Measurements from ENCODE around the gene ZFYVE28.

ZFYVE28 gene

GRCh38 chr4:2301225-2301642 lies 117.2 kb downstream of the ZFYVE28 start:
- DNase-seq, result no peak

DNA sequence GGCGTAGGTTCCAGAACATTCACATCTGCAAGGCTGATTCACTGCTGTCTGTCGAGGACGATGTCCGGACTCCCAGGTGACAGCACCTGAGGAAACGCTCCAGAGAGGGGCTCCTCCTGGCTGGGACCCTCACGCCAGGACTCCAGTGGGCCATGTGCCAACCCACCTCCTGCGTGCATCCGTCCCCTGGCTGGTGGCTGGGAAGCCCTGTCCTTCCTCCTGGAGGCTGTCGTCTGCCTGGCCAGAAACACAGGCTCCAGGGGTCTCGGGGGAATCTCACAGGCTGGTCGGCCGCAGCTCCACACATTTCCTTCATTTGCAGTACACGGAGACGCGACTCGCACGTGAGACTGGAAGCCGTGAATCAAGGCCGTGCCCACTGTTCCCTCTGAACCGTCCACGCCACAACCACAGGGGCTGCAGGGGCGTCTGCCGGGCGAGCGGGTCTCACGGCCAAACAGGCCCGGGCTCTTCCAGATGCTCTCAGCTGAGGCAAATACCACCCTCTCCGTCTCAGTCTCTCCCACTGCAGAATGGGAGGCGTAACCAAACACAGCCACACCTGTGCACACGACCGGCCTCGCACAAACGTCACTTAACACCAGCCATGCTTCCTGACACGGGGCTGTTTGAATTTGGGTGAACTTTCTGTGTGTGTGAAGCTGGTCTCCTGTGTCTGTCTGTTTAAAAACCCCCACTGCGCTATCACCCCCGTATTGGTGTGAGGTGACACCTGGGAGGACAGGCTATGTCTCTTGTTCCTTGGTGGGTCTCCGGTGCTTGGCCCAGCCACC lies 117.8 kb downstream of the ZFYVE28 start:
- DNase-seq, result no peak

DNA sequence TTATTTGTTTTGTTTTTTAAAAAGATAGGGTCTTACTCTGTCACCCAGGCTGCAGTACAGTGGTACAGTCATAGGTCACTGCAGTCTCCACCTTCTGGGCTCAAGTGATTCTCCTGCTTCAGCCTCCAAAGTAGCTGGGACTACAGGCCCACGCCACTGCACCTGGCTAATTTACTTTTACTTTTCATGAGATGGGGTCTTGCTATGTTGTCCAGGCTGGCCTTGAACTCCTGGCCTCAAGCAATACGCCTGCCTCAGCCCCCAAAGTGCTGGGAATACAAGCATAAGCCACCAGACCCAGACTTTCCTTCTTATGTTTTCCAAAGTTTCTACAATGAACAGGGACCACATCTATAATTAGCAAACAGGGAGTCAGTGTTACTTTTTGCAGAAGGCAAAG lies 118.7 kb downstream of the ZFYVE28 start:
- no peak for DNase-seq

DNA sequence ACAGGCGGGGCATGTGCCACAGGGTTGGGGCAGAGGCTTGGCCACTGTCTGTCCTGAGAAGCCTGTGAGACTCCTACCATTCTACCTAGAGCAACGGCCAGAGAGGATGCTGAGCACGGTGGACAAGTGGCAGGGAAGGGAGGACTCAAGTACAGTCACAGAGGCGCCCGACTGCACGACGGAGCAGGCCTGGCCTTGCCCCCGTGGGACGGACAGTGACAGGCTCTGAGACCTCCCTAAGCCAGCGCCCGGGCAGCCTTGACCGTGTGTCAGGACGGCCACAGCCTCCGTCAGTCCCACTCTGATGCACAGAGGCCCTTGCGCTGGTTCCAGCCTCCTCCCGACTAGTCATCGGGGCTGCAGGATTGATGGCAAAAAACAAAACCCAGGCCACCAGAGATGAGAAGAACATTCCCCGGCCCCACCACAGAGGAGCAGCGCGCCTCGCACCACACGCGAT lies 119.9 kb downstream of the ZFYVE28 start:
- no peak for DNase-seq

DNA sequence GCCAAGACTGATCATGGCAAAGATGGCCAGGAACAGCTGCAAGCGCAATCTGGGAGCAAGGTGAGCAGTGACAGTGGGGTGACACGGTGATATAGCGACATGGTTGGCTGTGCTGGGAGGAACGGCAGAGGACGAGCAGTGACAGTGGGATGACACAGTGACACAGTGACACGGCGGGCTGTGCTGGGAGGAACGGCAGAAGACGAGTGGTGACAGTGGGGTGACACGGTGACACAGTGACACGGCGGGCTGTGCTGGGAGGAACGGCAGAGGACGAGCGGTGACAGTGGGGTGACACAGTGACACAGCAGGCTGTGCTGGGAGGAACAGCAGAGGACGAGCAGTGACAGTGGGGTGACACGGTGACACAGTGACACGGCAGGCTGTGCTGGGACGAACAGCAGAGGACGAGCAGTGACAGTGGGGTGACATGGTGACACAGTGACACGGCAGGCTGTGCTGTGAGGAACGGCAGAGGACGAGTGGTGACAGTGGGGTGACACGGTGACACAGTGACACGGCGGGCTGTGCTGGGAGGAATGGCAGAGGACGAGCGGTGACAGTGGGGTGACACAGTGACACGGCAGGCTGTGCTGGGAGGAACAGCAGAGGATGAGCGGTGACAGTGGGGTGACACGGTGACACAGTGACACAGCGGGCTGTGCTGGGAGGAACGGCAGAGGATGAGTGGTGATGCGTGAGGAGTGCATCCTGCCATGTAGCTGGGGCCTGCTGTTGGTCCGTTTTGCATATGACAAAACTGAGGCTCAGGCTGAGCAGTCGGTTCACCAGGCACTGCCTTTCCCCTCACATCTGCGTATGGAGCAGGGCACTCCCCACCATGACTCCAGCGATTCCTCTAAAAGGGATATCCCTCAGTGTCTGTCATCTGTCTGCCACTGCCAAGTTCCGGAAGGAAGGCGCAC lies 120.6 kb downstream of the ZFYVE28 start:
- no peak for DNase-seq

DNA sequence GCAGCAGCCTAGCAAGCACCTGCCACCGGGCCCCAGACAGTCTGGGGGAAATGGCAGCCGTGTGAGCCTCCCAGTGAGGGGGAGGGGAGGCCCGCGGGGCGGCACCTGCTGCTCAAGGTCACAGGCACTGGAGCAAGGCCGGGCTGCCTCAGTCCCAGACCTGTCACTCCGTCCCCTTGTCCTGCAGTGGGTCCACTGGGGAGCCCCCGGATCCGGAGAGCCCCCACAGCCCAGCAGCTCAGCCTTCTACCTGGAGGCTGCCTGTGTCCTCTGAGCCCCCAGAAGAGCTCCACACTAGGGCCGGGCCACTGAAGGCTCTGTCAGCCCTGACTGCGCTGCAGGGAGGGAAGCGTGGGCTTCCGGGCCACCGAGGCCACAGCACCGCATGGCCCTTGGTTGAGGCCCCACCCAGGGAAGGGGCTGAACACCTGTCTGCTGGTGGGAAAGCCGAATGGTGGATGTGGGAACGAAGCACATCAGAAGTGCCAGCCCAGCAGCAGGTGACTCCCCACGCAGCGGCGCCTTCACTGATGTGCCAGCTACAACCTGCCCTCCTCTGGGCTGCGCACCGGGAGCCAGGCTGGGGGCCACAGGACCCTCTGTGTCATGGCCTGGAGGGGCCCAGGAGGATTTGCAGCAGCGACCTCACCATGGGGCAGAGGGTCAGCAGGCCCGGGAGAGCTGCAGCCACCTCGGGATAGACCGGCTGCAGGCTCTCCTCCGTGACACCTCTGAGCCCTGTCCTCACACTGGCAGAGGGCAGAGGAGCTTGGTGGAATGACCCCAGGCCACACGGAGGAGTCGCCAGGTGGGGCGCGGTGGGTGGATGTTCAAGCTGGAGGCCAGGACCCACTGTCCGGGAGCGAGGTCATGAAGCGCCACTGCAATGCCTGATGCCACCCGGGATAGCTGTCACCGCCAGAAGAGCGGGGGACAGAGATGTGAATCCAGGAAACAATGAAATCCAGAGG lies 121.5 kb downstream of the ZFYVE28 start:
- DNase-seq, result no peak

GRCh38 chr4:2295900-2296442 lies 122.5 kb downstream of the ZFYVE28 start:
- no peak for DNase-seq

DNA sequence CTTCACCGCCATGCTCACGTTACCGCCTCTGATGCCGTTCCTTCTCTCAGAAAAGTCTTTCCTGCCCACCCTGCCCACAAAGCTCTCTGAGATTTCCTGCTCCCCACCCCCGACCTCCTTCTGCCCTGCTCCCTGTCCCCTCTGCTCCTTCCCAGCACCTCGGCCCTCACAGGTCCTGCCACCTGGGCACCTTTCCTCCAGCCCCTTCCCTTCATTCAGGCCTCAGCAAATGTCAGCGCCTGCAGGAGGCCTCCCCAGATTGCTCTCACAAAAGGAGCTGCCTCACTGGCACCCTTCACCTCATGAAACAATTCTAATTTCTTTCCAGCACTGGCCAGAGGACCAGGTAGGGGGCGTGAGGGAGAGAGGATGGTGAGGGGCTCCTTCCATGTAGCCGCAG lies 122.9 kb downstream of the ZFYVE28 start:
- no peak for DNase-seq

DNA sequence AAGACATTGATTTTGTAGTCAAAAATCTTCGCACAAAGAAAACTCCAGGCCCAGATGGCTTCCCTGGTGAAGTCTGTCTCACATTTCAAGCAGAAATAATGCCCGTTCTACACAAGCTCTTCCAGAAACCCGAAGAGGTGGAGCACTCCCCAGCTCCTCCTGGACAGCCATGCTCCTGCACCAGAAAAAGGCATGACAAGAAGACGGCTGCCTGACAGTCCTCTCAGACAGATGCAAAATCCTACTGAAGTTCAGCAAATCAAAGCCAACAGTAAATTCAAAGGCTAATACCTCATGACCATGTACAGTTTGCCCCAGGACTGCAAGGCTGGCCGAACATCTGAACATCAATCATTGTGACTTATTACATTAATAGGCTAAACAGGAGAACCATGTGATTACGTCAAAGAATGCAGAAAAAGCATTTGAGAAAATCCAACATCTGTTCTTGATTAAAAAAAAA lies 125.8 kb downstream of the ZFYVE28 start:
- DNase-seq, result no peak

DNA sequence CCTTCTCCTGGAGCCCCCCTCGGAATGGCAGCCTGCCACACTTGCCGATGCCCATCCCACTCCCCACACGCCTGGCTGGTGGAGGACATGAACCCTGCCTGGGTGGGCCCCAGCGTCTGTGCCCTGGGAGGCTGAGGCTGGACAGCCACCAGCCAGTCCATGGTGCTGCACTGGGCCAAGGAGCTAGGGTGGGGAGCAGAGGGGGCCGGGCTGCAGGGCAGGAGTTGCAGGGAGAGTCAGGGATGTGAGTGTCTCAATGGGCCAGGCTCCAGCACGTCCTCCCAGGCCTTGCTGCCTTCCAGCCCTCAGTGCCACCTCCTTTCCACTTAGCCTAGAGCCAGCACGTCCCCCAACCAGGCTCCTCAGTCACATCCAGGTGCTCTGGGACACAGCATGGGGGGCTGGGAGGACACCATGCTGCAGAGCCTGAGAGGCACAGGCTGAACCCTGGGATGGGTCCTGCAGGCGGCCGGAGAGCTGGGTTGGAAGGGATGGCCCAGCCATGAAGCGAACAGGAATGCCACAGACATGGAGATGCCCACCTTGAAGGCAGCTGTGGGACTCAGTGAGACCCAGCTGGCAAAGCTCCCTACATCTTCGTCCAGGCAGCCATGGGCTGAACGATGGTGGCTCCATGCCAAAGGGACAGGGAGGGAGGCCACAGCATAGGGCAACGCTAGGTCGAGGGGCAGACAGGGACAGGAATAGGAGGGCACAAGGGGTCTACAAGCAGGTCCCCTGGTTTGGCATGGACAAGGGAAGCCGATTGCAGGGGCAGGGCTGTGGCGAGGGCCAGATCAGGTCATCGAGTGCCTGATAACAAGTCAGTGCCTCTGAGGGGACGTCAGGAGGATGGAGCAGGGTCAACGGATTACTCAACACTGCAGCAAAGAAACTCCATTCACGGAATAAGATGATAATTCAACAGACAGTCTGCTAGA lies 126.5 kb downstream of the ZFYVE28 start:
- DNase-seq, result no peak

- DNase-seq, result no peak
These were observed 127.3 kb downstream of the ZFYVE28 start for GRCh38 chr4:2290974-2291704.

DNA sequence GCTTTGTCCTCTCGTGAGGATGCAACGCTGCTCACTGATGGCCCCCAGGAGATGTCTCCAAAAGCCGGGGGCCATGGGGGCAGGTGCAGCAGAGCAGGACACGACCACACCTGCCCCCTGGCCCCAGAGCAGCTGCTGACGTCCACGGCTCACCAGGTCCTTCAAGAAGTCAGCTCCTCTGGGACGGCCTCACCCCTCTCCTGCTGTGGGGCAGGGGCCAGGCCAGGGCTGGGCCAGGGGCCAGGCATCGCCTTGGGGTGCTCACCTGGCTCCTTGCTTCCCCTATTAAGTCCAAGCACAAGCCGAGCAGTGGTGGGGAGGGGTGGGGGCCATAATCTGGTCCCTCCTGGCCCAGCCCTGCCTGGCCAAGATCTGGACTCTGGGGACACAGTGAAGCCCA lies 128.0 kb downstream of the ZFYVE28 start:
- DNase-seq, result no peak

DNA sequence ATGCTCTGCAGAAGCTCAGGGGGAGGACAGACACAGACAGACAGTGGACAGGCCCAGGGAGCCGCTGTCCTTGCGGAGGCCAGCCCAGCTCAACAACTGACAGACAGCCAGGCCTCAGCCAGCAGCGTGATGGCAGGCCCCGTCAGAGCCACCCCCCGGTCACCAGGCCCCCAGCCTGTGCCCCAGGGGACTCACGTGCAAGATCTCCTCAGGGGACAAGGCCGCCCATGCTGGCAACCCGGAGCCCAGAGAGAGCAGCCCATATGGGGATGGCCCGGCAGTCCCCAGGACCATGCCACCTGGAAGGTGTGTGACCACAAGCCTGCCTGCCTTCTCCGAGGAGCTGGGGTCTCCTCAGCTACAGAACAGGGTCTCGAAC lies 128.5 kb downstream of the ZFYVE28 start:
- DNase-seq, result no peak

DNA sequence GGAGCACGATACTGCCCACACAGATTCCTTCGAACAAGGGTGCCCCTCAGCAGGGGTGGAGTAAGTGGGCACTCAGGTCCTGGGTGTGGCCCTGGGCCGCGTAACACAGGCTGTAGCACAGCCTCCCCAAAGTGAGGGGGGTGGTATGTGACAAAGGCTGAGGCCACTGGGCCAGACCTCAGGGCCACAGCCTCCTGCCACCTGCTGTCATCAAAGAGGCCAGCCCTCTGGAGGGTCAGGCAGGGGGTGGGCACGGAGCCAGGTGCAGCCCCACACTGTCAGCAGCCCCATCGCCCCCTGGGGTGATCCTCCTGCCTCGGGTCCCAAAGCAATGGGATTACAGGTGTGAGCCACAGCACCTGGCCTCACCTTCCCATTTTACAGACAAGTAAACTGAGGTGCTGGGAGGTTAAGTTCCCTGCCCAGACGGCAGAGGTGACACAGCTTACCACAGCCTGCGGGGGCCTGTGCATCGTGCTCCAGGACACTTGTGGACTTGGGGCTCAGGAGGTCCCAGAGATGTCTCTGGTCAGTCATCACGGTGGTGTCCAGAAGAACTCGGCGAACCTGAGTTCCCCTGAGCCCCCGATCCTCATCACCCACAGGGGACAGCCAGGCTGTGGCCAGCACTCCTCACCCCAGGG lies 129.0 kb downstream of the ZFYVE28 start:
- no peak for DNase-seq

GRCh38 chr4:2288051-2288541 lies 130.3 kb downstream of the ZFYVE28 start:
- no peak for DNase-seq

GRCh38 chr4:2287594-2287915 lies 130.9 kb downstream of the ZFYVE28 start:
- no peak for DNase-seq

GRCh38 chr4:2286904-2287593 lies 131.4 kb downstream of the ZFYVE28 start:
- no peak for DNase-seq

DNA sequence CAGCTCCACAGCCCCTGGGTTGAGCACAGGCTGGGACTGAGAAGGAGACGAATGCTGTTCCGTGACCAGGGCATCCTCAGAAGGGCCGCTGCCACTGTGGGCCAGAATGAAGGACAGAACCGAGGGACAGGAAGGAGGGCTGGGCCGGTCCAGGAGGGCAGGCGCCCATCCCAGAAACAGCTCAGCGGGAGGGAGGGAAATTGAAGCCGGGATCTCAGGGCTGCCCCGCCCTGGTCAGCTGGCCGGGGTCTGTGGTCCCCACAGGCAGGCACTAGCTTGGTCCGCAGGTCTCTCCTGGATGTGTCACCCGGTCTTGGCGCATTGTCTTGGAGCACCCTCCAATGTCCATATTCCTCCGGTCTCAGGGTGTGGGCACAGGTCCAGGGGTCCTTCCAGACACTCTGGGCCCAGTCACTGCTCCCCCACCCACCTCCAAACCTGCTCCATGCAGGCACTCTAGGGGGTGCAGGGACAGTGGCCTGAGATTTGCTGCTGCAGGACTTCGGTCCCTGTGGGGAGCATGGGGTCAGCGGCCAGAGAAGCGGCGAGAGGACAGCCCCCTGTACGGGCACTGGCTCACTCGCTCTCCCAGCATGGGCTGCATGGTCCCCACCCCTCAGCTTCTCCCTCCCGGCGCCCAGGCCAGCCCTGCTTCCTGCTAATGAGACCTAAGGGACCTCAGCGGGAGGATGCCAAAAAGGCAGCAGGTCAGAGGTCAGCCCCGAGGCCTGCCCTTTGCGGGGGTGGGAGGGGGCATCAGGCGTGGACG lies 132.6 kb downstream of the ZFYVE28 start:
- DNase-seq, result no peak

Data from NCI-H1436 (cell line).